HG02763 (cell line): ENCODE measurements around the gene PRH2.

Source experiments
- ATAC-seq: cut with Tn5 transposase; IDR thresholded peaks from one replicate; pipeline ENCODE4 v1.9.1; 2021; ENCODE audit warnings: mild to moderate bottlenecking, moderate library complexity; ENCODE audit not compliant: unreplicated experiment

Gene PRH2

DNA sequence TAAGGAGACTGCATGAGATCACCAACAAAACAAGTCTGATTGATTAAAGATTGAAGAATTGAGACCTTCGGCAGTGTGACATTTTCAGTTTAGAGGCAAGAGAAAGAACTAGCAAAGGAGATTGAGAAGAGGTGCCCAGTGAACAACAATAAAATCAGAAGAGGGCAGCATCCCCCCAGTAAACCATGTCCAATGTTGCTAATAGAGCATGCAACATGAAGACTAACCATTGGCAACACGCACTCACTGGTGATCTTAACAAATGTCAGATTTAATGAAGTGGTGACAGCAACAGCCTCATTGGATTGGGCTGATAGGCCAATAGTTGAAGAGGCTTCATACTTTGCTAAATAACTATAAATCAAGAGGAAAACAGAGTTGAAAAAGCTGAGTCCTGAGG is 30.8 kb downstream of the PRH2 start:
- ATAC-seq, result no peak

GRCh38 chr12:10960211-10960610 is 31.2 kb downstream of the PRH2 start:
- ATAC-seq, result no peak

- no peak for ATAC-seq
Measured at GRCh38 chr12:10965476-10965875, 36.4 kb downstream of the PRH2 start.

- no peak for ATAC-seq
Measured at GRCh38 chr12:10966314-10966713, 37.3 kb downstream of the PRH2 start.

DNA sequence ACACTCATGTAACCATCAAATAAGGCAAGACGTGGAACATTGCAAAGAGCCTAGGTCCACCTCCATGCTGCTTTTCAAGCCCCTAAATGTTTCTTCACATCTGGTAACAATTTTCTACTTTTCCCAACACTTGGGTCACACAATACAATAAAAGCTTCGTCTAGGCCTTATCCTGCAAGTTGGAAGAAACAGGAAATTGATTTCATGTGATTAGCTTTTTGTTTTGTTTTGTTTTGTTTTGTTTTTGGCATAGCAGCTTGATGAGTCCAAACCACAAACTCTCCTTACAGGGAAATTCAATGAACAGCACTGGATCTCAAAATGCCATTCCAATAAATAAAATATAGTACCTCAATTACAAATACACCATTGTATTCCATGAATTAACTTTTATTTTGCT is 38.4 kb downstream of the PRH2 start:
- no peak for ATAC-seq

- ATAC-seq, result no peak
Measured at GRCh38 chr12:10968765-10969456, 39.9 kb downstream of the PRH2 start.

DNA sequence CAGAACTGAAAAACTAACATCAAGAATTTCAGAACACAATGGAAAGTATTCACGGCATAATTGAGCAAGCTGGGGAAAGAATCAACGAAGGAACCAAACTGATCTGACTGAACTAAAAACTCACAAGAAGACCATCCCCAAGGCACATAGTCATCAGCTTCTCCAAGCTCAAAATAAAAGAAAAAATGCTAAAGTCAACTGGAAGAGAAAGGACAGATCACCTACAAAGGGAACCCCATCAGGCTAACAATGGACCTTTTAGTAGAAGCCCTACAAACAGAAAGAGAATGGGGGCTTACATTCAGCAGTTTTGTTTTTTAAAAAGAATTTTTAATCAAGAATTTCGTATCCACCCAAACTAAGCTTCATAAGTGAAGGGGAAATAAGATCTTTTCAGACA is 45.9 kb downstream of the PRH2 start:
- no peak for ATAC-seq

DNA sequence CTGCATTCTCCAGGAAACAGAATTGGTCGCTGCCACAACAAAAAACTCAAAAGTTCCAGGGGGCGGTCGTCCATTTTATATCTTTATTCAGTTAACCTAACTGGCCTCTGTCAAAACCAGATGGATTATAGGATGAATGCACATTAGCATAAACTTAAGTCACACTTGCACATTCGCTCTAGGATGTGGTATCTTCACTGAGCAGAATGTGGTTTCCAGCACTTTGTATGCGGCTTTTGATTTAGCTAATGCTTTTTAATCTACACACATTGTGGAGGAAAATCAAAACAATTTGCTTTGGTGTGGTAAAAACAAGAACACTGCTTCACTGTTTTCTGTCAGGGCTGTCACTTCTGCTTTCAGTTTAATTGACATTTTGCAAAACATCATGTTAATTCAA is 53.2 kb downstream of the PRH2 start:
- ATAC-seq, result no peak
